Immature natural killer cell (primary cell): ENCODE results near the gene MPI. TPM values are rescaled to one million over a fixed set of nuclear protein-coding genes. Genes with fewer than 3 reads are reported as not detected.
A peak's percentile ranks its signal among the peaks of the same experiment; 100 is the strongest.

Source experiments
- DNase-seq, 3 donors: peaks; one replicate each; pipeline ENCODE4 v3.0.0; 2022; ENCODE audit warnings: mixed read lengths in 1 of 3
- H3K27ac Mint-ChIP-seq, 6 donors: one replicate each; pipeline ENCODE4 v1.8.0; 2020; ENCODE audit warnings: mixed read lengths in 6 of 6, mild to moderate bottlenecking in 5 of 6, inconsistent platforms in 4 of 6, moderate library complexity in 3 of 6
- H3K27me3 Mint-ChIP-seq, 3 donors: one replicate each; pipeline ENCODE4 v1.8.0; 2020 to 2021; ENCODE audit warnings: low read depth in 3 of 3, mild to moderate bottlenecking in 3 of 3, mixed read lengths in 3 of 3, moderate library complexity in 3 of 3, inconsistent platforms in 1 of 3
- H3K36me3 Mint-ChIP-seq, 3 donors: one replicate each; pipeline ENCODE4 v1.8.0; 2020; ENCODE audit warnings: mixed read lengths in 3 of 3, inconsistent platforms in 2 of 3, mild to moderate bottlenecking in 2 of 3
- H3K4me1 Mint-ChIP-seq, 2 donors: one replicate each; pipeline ENCODE4 v1.8.0; 2020; ENCODE audit warnings: inconsistent platforms in 2 of 2, mild to moderate bottlenecking in 2 of 2, mixed read lengths in 2 of 2, moderate library complexity in 1 of 2
- H3K4me3 Mint-ChIP-seq, 5 donors: one replicate each; pipeline ENCODE4 v1.8.0; 2020; ENCODE audit warnings: mild to moderate bottlenecking in 5 of 5, mixed read lengths in 5 of 5, inconsistent platforms in 3 of 5, moderate library complexity in 3 of 5
- H3K9me3 Mint-ChIP-seq, 6 donors: one replicate each; pipeline ENCODE4 v1.8.0; 2020; ENCODE audit warnings: mild to moderate bottlenecking in 6 of 6, mixed read lengths in 6 of 6, inconsistent platforms in 4 of 6, moderate library complexity in 3 of 6
- polyA plus RNA-seq, 3 donors: library from polyadenylated mRNA; unstranded; fragments of 300-500 nt; fragmentation: Illumina TruSeq; gene quantifications; one replicate each; pipeline ENCODE4 v1.2.3, GENCODE V29; 2021

MPI gene, protein sequence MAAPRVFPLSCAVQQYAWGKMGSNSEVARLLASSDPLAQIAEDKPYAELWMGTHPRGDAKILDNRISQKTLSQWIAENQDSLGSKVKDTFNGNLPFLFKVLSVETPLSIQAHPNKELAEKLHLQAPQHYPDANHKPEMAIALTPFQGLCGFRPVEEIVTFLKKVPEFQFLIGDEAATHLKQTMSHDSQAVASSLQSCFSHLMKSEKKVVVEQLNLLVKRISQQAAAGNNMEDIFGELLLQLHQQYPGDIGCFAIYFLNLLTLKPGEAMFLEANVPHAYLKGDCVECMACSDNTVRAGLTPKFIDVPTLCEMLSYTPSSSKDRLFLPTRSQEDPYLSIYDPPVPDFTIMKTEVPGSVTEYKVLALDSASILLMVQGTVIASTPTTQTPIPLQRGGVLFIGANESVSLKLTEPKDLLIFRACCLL
- polyA plus RNA-seq = 10 to 100 TPM; 38.3 to 42.0 (median 40.9) TPM

DNA sequence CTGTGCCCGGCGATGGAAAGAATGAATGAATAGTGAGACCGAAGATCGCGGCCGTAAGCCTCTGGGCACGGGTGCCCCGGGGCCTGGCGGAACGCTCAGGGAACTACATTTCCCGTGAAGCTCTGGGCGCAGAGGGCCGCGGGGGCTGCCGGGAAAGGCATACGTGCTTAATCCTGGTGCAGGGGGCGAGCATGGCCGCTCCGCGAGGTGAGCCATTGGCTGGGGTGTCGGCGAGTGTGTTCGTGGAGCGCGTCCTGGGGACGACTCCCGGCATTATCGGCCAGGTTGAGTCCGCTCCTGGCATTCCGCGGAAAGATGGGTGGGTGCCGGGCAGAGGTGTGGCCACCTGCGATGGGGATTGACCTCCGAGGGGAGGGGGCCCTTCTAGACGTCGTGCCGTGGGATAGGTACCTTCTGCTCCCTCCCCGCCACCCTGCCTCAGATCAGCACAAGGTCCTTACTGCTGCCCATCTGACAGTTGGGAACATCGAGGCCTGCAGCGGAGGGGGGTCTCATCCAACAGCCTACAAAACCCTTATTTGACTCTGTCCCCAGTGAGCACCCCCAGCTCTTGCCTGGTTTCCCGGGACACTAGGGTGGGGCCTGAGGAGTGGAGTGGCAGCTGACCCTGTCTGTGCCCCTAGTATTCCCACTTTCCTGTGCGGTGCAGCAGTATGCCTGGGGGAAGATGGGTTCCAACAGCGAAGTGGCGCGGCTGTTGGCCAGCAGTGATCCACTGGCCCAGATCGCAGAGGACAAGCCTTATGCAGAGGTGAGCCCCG is at the start of gene MPI:
Gene MPI, plus strand, starts transcription at position 160 of the 782 bp plus-strand sequence. Its CDS starts 32 bp downstream, at position 192.
- Mint-ChIP-seq H3K36me3 (no peaks in the 10 kb centered on the region), H3K27ac (peak within 1 kb of the TSS; percentile 72 to 95 (median 94)), H3K4me1 (peaks cover 37 to 42% of the 10 kb centered on the region in 2 donors), H3K27me3 (peaks cover 2 to 7% (median 2%) of the 10 kb centered on the region in 3 donors), H3K9me3 (no peaks in the 10 kb centered on the region), H3K4me3 (peak within 1 kb of the TSS; percentile 92 to 93 (median 93))
- DNase-seq = peak; percentile 75 to 78 (median 76)

DNA sequence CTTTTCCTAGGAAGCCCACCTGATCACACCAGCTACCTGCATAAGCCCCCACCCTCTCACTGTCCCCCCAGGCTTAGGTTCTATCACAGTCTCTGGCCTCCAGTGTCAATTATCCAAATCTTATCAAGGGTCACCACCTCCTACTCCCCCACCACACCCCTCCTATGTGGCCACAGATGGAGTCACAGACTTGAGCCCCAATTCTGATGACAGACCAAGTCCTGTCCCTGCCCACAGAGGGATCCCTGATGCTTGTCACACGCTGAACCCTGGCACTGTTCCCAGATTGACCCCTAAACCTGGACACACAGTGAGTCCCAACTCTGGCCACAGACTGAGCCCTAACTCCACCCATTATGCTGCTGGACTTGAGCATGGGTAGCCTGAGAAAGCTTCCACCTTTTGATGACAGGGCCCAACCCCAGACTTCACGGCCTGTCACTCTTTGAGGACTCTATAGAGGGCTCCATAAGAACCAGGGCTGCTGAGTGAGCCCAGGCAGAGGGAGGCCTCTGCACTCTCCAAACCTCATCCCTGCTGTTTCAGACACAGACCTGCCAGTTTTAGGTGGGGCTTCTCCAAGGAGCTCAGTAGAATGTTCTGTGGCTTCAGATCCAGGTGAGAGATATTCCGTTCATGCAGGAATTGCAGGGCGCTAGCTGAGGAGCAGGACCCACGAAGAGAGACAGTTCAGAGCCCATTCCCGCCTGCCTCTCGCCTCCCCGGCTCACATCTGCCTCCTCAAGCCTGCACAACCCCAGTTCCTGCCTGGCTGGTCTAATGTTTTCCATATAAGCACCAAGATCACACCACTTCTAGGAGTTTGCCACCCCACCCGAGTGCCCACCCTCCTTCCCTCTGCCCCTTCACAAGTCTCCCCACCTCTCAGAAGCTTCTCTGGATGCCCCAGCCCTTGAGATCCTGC is 48.7 kb upstream of the MPI start:
- peaks cover 42 to 48% of the 10 kb centered on the region in 2 donors for H3K4me1 Mint-ChIP-seq

DNA sequence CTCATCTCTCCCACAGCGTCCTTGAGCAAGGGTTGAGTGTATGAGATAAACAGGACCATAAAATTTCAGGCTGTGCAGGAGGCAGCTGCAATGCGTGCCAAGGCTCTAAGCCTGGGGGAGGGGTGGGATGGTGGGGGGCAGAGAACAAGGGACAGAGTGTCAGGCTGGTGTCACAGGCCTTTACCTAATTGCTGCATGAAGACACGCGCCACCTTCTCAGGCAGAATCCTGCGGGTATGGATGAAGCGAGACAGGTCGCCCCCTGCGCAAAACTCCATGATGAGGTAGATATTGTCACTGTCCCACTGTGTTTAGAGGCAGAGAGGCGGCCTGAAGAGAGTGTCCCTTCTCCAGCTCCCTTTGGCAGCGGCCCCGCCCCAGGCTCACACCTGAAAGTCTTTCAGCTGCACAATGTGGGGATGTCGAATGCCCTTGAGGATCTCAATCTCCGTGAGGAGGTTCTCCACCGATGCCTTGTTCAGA is 47.9 kb upstream of the MPI start:
- peak overlapping the region; percentile 60 to 89 (median 86) for H3K4me3 Mint-ChIP-seq
- H3K4me1 Mint-ChIP-seq = peaks cover 45 to 53% of the 10 kb centered on the region in 2 donors
- H3K36me3 Mint-ChIP-seq = peaks cover 0 to 9% (median 4%) of the 10 kb centered on the region in 3 donors

More for the DNA sequence above, 48.7 kb upstream of the MPI start:
- Mint-ChIP-seq H3K9me3 (no peaks in the 10 kb centered on the region), H3K27ac (peak overlapping the region in 4 of 6 donors; percentile 42 to 80 (median 66)), H3K4me3 (peak overlapping the region; percentile 60 to 89 (median 86)), H3K27me3 (peaks cover 0 to 9% (median 7%) of the 10 kb centered on the region in 3 donors), H3K36me3 (peaks cover 0 to 7% (median 4%) of the 10 kb centered on the region in 3 donors)
- DNase-seq = no peak

DNA sequence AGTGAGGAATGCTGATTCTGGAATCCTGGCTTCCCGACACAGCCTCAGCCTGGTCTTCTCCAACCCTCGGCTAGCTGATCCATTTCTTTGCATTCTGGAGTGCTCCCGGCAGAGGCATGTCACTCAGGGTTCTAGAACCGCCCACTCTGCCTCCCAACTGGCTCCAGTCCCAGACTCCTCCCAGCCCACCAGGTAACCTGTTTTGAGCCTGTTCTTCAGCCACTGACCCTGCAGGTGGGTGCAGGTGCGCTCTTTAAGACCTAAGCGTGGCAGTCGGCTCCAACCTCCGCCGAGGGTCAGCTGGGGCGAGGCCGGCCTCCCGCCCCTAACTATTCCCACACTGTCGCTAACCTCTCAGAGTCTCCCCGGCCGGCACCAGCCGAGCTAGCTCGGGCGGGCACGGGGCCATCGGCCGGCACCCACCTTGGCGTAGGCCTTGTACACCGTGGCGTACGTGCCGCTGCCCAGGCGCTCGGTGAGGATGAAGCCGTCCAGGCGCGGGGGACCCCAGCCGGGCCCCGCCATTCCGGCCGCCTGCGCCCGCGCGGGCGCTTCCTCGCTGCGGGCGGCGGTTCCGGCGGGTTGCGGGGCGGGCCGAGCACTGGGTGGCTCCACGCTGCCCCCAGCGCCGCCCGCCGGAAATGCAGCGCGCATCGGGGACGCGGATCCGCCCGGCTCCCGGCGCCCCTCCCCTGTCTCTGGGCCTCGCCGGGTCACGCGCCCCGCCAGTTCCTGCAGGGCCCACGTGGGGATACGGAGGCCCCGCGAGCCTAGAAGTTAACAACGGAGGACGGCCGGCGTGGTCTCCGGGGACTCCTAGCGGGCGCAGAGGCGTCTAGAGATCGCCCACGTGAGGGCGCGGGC is 47.0 kb upstream of the MPI start, which contains the start of gene ULK3:
Gene ULK3, minus strand, starts transcription at position 576 of the 864 bp plus-strand sequence. Its CDS starts 51 bp downstream, at position 525.
- Mint-ChIP-seq H3K36me3 (peaks cover 4 to 12% (median 7%) of the 10 kb centered on the region in 3 donors), H3K4me3 (peak within 1 kb of the TSS; percentile 85 to 94 (median 88)), H3K4me1 (peaks cover 45 to 54% of the 10 kb centered on the region in 2 donors), H3K27ac (peak within 1 kb of the TSS; percentile 87 to 97 (median 94)), H3K27me3 (peaks cover 0 to 7% (median 7%) of the 10 kb centered on the region in 3 donors), H3K9me3 (no peaks in the 10 kb centered on the region)
- peak; percentile 93 for DNase-seq

More for the DNA sequence above, 47.9 kb upstream of the MPI start:
- H3K27me3 Mint-ChIP-seq = peaks cover 0 to 9% (median 7%) of the 10 kb centered on the region in 3 donors
- peak overlapping the region in 3 of 6 donors; percentile 28 to 81 (median 45) for H3K27ac Mint-ChIP-seq
- DNase-seq = no peak
- H3K9me3 Mint-ChIP-seq = no peaks in the 10 kb centered on the region

DNA sequence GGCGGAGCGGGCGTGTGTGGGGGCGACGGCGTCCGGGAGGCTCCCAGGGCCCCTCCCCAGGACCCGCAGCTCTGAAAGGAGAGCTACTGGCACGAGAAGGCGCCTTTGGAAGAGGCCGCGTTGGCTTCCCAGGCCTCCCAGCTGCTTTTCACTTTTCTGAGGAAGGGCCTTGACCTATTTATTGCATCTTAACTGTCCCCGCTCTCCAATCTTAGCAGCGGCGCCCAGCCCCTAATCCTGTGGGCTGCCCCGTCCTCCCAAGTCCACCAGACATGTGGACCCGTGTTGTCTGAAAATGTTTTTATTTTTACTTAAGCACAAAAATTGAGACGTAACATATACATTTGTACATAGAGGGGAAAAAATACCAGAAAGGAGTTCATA is 46.4 kb upstream of the MPI start:
- Mint-ChIP-seq H3K9me3 (no peaks in the 10 kb centered on the region), H3K27ac (peak overlapping the region; percentile 87 to 96 (median 91)), H3K36me3 (peaks cover 4 to 18% (median 7%) of the 10 kb centered on the region in 3 donors), H3K4me1 (peaks cover 45 to 54% of the 10 kb centered on the region in 2 donors), H3K27me3 (peaks cover 0 to 7% (median 7%) of the 10 kb centered on the region in 3 donors), H3K4me3 (peak overlapping the region; percentile 85 to 94 (median 88))
- no peak for DNase-seq

DNA sequence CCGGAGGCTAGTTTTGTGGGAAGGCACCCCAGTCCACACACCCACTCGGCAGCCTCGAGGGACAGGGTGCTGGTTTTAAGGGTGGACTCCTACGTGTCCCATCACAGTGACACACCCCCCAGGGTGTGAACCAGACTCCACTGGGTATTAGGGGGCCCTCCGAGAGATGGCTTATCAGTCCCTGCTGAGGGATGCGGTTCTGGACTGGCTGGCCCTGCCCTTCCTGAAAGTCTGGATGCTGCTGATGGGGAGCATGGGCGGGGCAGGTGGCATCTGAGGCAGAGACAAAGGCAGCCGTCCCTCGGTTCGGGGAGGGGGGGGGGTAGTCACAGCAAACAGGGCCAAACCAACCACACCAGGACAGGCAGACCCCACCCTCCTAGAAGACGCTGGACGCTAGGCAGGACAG is 45.9 kb upstream of the MPI start:
- Mint-ChIP-seq H3K9me3 (no peaks in the 10 kb centered on the region), H3K36me3 (peaks cover 4 to 21% (median 7%) of the 10 kb centered on the region in 3 donors), H3K27me3 (peaks cover 0 to 7% (median 7%) of the 10 kb centered on the region in 3 donors), H3K4me1 (peaks cover 45 to 54% of the 10 kb centered on the region in 2 donors), H3K27ac (peak overlapping the region in 5 of 6 donors; percentile 87 to 97 (median 93)), H3K4me3 (peak overlapping the region; percentile 85 to 94 (median 88))
- DNase-seq = no peak

DNA sequence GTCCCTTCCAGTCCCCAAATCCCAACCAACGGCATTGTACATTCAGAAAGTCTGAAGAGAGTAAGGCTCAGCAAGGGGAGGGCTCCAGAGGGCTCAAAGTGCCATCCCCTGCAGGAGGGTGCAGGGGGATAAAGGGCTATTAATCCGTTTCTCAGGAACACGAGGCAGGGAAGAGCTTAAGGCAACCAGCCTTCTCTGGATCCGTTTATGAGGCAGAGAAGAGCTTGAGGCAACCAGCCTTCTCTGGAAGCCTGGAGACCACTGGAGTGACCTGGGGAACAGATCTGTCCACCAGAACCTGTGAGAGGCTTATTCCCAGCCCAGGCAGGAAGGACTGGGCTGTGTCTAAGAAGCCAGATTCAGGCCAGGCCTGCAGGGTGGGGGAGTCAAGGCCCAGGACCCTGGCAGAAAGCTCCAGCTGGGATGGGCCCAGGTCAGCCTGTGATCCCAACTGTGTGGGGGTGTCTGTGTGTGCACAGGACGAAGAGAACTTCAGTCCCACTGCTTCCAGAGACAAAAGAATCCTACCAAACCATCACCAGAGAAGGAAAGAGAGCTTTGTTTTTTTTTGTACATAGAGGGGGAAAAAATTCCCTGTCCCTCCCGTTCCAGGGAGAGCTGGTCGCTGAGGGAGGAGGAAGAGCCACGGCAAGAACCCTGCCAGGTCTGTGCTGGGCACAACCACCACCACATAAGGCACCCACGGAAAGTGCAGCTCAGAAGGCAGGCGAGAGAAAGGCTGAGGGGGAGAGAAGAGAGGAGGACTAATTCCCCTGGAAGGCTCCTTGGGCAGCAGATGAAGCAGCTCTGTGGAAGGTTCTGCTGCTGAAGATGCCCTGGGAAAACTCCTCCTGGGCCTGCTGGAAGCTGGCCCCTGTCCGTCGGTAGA is 45.3 kb upstream of the MPI start:
- Mint-ChIP-seq H3K9me3 (no peaks in the 10 kb centered on the region), H3K36me3 (peaks cover 5 to 21% (median 7%) of the 10 kb centered on the region in 3 donors), H3K4me3 (peak overlapping the region; percentile 60 to 94 (median 88)), H3K27ac (peak overlapping the region; percentile 87 to 97 (median 92)), H3K27me3 (peaks cover 0 to 7% (median 5%) of the 10 kb centered on the region in 3 donors), H3K4me1 (peaks cover 45 to 54% of the 10 kb centered on the region in 2 donors)
- no peak for DNase-seq

DNA sequence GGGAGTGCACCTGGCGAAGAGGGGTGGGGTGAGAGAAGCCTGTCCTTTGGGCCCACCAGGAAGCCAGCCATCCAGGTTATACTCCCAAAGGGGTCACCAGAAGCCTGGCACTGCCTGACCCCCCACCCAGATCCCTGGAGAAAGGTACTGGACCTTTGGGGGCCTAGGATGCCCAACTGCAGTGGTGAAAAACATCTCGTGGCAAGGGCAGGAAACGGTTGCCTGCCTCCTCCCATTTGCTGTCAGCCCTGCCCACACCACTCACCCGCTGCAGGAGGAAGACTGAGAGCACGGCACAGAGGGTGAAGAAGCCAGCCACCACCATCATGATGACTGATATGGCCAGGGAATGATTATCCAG is 44.7 kb upstream of the MPI start:
- peak; percentile 43 to 57 (median 44) for DNase-seq
- peaks cover 7 to 24% (median 8%) of the 10 kb centered on the region in 3 donors for H3K36me3 Mint-ChIP-seq
- no peaks in the 10 kb centered on the region for H3K9me3 Mint-ChIP-seq
- peak overlapping the region; percentile 87 to 97 (median 92) for H3K27ac Mint-ChIP-seq
- H3K27me3 Mint-ChIP-seq = peaks cover 0 to 7% (median 5%) of the 10 kb centered on the region in 3 donors
- H3K4me1 Mint-ChIP-seq = peaks cover 45 to 54% of the 10 kb centered on the region in 2 donors
- peak overlapping the region; percentile 60 to 94 (median 88) for H3K4me3 Mint-ChIP-seq

DNA sequence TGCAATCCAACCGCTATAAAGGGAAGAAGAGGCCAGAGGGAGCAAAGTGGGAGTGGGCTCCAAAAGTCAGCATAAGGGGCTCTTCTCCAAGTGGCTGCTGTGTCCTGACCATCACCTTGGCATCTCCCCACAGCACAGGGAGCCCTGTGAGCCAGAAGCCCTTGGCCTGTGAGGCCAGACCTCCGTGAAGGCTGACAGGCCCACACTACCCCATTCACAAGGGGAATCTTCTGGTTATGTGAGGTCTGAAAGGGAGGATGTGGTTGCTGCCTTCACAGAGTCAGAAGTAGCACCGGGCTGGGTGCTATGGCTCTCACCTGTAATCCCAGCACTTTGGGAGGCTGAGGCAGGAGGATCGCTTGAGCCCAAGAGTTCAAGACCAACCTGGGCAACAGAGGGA is 44.3 kb upstream of the MPI start:
- Mint-ChIP-seq H3K27ac (peak overlapping the region; percentile 87 to 97 (median 92)), H3K4me3 (peak overlapping the region; percentile 60 to 94 (median 88)), H3K9me3 (no peaks in the 10 kb centered on the region), H3K4me1 (peaks cover 45 to 54% of the 10 kb centered on the region in 2 donors), H3K36me3 (peaks cover 7 to 24% (median 8%) of the 10 kb centered on the region in 3 donors), H3K27me3 (peaks cover 0 to 7% (median 5%) of the 10 kb centered on the region in 3 donors)
- peak; percentile 13 to 31 (median 20) for DNase-seq

DNA sequence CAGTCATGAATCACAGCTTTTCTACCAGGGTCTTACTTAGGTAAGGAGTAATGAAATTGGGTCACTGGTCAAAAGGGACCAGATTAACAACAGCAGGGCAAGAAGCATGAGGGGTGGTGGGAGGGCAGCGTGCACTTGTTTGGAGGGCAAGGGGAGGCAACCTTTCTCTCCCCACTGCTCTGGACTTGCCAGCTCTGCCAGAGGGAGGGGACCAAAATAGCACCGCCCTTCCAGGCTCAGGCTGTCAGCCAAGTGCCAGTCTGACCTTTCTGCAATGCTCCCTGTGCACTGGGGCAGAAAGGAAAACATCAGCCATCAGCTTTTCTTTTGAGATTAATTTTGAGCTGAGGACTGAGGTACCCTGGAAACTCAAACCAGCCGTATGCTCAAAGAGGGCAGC is 42.4 kb upstream of the MPI start:
- peaks cover 32 to 38% of the 10 kb centered on the region in 2 donors for H3K4me1 Mint-ChIP-seq
- peak overlapping the region in 5 of 6 donors; percentile 36 to 75 (median 61) for H3K27ac Mint-ChIP-seq
- H3K4me3 Mint-ChIP-seq = no peak overlapping the region
- no peak for DNase-seq
- peaks cover 8 to 34% (median 10%) of the 10 kb centered on the region in 3 donors for H3K36me3 Mint-ChIP-seq
- H3K9me3 Mint-ChIP-seq = no peaks in the 10 kb centered on the region
- H3K27me3 Mint-ChIP-seq = peaks cover 0 to 6% (median 4%) of the 10 kb centered on the region in 3 donors

DNA sequence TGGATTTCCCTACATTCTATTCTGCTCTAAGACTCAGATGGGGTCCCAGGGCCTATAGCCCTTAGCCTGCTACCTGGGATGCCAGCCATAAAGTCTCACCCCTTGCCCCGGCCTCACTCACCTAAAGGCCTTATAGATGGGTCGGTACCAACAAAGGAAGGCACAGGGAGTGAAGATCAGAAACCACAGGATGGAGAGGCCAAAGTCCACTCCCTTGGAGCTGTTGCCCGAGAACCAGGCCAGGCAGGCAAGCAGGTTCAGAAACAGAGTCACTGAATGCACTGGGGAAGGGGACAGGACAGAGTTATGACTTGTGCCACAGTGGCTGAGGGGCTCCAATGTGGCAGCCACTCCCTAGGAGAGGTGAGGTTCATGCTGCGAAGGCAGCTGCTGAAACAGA is 39.4 kb upstream of the MPI start:
- Mint-ChIP-seq H3K27me3 (peaks cover 0 to 4% (median 0%) of the 10 kb centered on the region in 3 donors), H3K36me3 (peaks cover 9 to 45% (median 14%) of the 10 kb centered on the region in 3 donors), H3K4me1 (peaks cover 9 to 12% of the 10 kb centered on the region in 2 donors), H3K4me3 (no peak overlapping the region), H3K27ac (peak overlapping the region in 3 of 6 donors; percentile 14 to 46 (median 23)), H3K9me3 (no peaks in the 10 kb centered on the region)
- DNase-seq = no peak
